D721Med (cell line): ENCODE results near the gene BLOC1S1.
"Not testable (repeated sequence)": the region's sequence is repeated elsewhere in the genome, so short reads cannot be mapped to it uniquely, and the experiment has no call there.

Experiments
- DNase-seq: peaks from one replicate; pipeline ENCODE4 v3.0.0; 2011; ENCODE audit warnings: low spot score; ENCODE audit not compliant: insufficient read length
- FAIRE-seq: peaks from 2 replicates; lab custom pipeline; 2011; peaks lifted over from hg19 to GRCh38; lab: Jason Lieb, UNC
- TF ChIP-seq, protein P1 (sequence below): IDR thresholded peaks from 2 replicates; pipeline ENCODE4 v1.5.1; 2012; ENCODE audit warnings: mild to moderate bottlenecking, control low read depth; ENCODE audit not compliant: insufficient read depth; ENCODE audit errors: missing control alignments

The BLOC1S1 gene

DNA sequence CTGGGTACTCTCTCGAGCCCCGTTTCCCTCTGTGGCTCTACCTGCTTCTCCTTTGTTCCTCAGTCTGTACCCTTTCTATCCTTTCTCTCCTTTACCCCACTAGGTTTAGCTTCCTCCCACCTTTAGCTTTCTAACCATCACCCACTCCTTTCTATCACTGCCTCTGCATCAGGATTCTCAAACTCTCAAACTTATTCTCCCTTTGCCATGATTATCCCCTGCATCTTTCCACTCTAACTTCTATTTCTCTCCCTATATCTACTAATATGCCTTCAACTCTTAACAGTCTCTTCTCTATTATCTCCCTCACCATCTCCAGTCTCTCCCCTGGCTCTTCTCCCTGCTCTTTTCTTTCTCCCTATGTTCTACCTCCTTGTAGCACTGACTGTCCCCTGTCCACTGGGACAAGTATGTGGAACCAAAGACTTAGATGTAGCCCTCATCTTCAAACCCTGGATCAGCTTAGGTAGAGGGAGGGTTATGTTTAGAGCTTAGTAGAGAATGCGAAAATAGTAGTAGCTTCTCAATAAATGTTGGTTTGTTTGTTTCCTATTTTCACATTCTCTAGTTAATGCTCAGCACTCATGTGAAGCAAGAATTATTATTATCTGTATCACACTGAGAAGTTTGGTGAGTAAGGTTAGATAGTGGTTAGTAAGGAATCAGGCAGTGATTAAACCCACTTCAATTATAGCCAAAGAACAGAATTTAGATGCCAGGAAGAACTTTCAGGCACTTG lies 30.5 kb downstream of the BLOC1S1 start:
- FAIRE-seq (no peak), DNase-seq (no peak)
- TF ChIP-seq, protein P1, sequence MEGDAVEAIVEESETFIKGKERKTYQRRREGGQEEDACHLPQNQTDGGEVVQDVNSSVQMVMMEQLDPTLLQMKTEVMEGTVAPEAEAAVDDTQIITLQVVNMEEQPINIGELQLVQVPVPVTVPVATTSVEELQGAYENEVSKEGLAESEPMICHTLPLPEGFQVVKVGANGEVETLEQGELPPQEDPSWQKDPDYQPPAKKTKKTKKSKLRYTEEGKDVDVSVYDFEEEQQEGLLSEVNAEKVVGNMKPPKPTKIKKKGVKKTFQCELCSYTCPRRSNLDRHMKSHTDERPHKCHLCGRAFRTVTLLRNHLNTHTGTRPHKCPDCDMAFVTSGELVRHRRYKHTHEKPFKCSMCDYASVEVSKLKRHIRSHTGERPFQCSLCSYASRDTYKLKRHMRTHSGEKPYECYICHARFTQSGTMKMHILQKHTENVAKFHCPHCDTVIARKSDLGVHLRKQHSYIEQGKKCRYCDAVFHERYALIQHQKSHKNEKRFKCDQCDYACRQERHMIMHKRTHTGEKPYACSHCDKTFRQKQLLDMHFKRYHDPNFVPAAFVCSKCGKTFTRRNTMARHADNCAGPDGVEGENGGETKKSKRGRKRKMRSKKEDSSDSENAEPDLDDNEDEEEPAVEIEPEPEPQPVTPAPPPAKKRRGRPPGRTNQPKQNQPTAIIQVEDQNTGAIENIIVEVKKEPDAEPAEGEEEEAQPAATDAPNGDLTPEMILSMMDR, result no peak

DNA sequence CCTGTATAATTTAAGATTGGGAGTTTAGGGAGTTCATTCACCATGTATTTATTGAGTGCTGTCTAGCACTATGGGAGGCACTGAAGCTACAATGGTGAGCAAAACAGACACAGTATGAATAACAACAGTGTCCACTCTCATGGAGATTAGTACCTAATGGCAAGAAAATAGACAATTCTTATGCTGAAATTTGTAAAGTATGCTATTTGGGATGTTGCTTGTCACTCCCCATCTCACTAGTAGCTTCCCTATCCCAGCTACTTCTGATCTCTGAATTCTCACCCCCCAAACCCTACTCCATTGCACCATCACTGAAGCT lies 31.0 kb downstream of the BLOC1S1 start:
- FAIRE-seq (no peak), DNase-seq (no peak)
- TF ChIP-seq, protein P1, result no peak

DNA sequence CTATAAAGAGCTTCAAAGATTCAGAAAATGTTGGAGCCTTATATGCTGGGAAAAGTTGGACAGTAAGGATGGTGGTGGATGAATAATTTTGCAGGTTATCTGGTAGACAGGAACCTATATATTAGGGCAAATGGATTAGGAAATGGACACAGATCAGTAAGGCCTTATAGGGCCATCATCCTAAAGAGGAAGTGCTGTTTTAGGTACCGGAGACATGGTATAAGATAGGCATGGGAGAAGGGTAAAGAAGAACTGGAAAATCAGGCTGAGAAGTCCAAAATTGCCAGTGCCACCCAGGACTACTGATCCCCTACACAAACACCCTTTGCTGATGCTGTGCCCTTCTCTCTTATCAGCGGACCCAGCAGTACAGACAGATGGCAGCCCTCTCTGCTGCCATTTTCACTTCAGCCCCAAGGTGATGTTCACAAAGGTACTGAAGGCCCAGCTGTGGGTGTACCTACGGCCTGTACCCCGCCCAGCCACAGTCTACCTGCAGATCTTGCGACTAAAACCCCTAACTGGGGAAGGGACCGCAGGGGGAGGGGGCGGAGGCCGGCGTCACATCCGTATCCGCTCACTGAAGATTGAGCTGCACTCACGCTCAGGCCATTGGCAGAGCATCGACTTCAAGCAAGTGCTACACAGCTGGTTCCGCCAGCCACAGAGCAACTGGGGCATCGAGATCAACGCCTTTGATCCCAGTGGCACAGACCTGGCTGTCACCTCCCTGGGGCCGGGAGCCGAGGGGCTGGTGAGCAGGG lies 32.6 kb downstream of the BLOC1S1 start:
- DNase-seq, result no peak
- FAIRE-seq, result no peak
- TF ChIP-seq, protein P1, result no peak

- FAIRE-seq, result no peak
- TF ChIP-seq, protein P1, result no peak
- DNase-seq, result no peak
These were observed 39.4 kb downstream of the BLOC1S1 start for GRCh38 chr12:55755246-55755645.

DNA sequence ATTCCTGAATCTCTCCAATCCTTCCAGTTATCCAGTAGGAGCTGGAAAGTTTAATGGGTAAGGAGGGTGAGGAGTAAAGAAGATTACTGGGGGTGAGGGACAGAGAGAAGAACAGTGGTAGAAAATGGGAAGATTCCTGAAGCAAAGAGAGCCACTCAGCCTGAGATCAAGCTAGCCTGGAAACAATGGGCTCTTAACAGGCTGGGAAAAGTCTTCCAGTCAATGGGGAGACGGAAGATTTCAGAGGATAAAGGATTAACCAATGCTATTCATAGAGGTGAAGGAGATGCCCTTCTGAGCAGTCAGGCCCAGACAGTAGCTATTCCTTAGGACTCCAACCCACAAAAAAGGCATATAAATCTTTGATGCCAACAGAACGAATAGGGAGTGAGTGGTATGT lies 41.9 kb downstream of the BLOC1S1 start:
- DNase-seq, result no peak
- TF ChIP-seq, protein P1, result no peak
- FAIRE-seq, result no peak

GRCh38 chr12:55758575-55758974 lies 42.7 kb downstream of the BLOC1S1 start:
- not testable (repeated sequence) for DNase-seq, FAIRE-seq

DNA sequence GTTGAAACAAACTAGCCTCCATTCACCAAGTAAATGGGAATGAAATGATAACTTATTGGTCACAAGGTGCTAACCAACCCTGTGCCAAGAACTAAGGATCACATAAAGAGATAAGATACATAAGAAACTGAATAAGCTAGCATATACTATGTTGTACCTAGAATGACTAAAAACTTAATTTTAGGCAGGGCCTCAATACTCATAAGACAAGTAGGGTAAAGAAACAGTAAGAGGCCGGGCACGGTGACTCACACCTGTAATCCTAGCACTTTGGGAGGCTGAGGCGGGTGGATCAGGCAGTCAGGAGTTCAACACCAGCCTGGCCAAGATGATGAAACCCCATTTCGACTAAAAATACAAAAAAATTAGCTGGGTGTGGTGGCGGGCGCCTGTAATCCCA lies 44.8 kb downstream of the BLOC1S1 start:
- DNase-seq (no peak), FAIRE-seq (no peak)
- TF ChIP-seq, protein P1, result no peak
